Measurements from ENCODE around the gene LRRK1.
A peak's percentile ranks its signal among the peaks of the same experiment; 100 is the strongest.

The LRRK1 gene

GRCh38 chr15:100985401-100985800, 66.2 kb downstream of the LRRK1 start:
- H3K4me3 ChIP-seq (ENCODE audit: low read length in 2 of 2), result no peak overlapping the region
- H3K23ac ChIP-seq (ENCODE audit: low read depth, low read length, poor library complexity), result no peak overlapping the region
- H3K79me1 ChIP-seq (ENCODE audit: low read depth, low read length), result no peaks in the 10 kb centered on the region
- no CpG with 5 or more reads among the region's 4 CpGs for WGBS, 2 donors (ENCODE audit: extremely low coverage in 2 of 2, insufficient read length in 2 of 2, insufficient replicate concordance in 1 of 2)
- H3K4me1 ChIP-seq (ENCODE audit: control insufficient read depth in 2 of 2, insufficient read depth in 1 of 2, low read depth in 1 of 2, low read length in 2 of 2), result peaks cover 0 to 8% of the 10 kb centered on the region in 2 donors
- no peak overlapping the region for H3K18ac ChIP-seq (ENCODE audit: low read length)
- no peaks in the 10 kb centered on the region for H3K9me3 ChIP-seq (replicated peaks in 1 of 2; ENCODE audit: control insufficient read depth in 2 of 2, insufficient read depth in 1 of 2, low read depth in 1 of 2, low read length in 2 of 2)
- peaks cover 0 to 7% (median 0%) of the 10 kb centered on the region in 3 experiments for H3K27me3 ChIP-seq (ENCODE audit: control insufficient read depth in 3 of 3, insufficient read depth in 3 of 3, low read depth in 1 of 3, low read length in 3 of 3)
- no peak overlapping the region for H2BK15ac ChIP-seq (ENCODE audit: low read length)
- H2BK5ac ChIP-seq (ENCODE audit: low read length), result no peak overlapping the region
- no peak overlapping the region for H2BK12ac ChIP-seq (ENCODE audit: low read length)
- H2AFZ ChIP-seq (ENCODE audit: low read length), result no peak overlapping the region
- no peaks in the 10 kb centered on the region for H3K36me3 ChIP-seq (replicated peaks in 1 of 2; ENCODE audit: control insufficient read depth in 2 of 2, insufficient read depth in 2 of 2, low read length in 2 of 2)
- no peak overlapping the region for H3K4ac ChIP-seq (ENCODE audit: low read length)
- H3K14ac ChIP-seq (ENCODE audit: low read length), result peak overlapping the region; percentile 27
- no peak overlapping the region for H4K91ac ChIP-seq (ENCODE audit: low read depth, low read length, poor library complexity)
- H2AK5ac ChIP-seq (ENCODE audit: low read depth, low read length), result no peak overlapping the region
- no peak overlapping the region for H2BK120ac ChIP-seq (ENCODE audit: low read depth, low read length)
- no peak for DNase-seq (ENCODE audit: low spot score)
- no peak overlapping the region for H3K4me2 ChIP-seq (ENCODE audit: insufficient read depth, low read length, poor library complexity, severe bottlenecking)
- no peak overlapping the region for H3K9ac ChIP-seq (ENCODE audit: low read depth, low read length, poor library complexity)
- no peak overlapping the region for H3K27ac ChIP-seq (replicated peaks; ENCODE audit: low read length)
- no peak overlapping the region for H4K8ac ChIP-seq (ENCODE audit: low read depth, low read length)

DNA sequence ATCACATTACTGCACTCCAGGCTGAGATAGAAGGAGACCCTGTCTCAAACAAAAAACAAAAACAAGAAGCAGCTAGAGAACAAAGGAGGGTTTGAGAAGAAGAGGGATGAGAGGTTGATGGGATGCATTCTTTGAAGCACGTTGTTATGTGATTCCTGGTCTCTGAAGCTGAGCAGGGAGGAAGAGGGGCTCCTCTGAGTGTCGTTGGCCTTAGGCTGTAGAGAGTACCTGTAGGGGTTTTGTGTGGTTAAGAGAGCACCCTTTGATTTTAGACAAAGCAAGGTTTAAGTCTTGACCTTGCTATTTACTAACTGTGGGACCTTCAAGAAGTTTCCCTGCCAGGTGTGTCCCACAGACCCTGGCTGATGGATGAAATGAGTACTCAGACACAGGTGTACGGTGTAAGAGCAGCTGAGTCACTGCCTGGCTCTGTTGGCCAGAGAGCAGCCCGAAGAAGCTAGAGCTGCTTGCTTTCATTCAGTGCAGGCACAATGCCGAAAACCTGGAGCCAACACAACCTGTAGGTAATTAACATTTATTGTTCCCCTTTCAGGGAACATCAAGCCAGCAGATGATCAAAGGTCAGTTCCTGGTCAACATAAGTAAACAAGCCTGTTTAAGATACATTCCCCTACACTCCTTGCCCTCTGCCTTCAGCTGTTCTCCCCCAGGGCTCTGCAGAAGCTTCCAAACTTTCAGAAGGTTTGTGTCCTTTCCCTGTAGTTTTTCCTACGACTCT, 67.2 kb downstream of the LRRK1 start:
- H4K8ac ChIP-seq (ENCODE audit: low read depth, low read length), result no peak overlapping the region

GRCh38 chr15:100987143-100987542, 68.0 kb downstream of the LRRK1 start:
- DNase-seq (ENCODE audit: low spot score), result no peak
- Histone ChIP-seq H3K4ac (ENCODE audit: low read length) (no peak overlapping the region), H3K79me1 (ENCODE audit: low read depth, low read length) (no peaks in the 10 kb centered on the region), H3K27ac (replicated peaks; ENCODE audit: low read length) (no peak overlapping the region), H2BK12ac (ENCODE audit: low read length) (no peak overlapping the region), H2AK5ac (ENCODE audit: low read depth, low read length) (no peak overlapping the region), H3K27me3 (ENCODE audit: control insufficient read depth in 3 of 3, insufficient read depth in 3 of 3, low read depth in 1 of 3, low read length in 3 of 3) (peaks cover 0 to 14% (median 0%) of the 10 kb centered on the region in 3 experiments), H3K9me3 (replicated peaks in 1 of 2; ENCODE audit: control insufficient read depth in 2 of 2, insufficient read depth in 1 of 2, low read depth in 1 of 2, low read length in 2 of 2) (no peaks in the 10 kb centered on the region), H3K14ac (ENCODE audit: low read length) (no peak overlapping the region), H3K36me3 (replicated peaks in 1 of 2; ENCODE audit: control insufficient read depth in 2 of 2, insufficient read depth in 2 of 2, low read length in 2 of 2) (no peaks in the 10 kb centered on the region), H3K4me1 (ENCODE audit: control insufficient read depth in 2 of 2, insufficient read depth in 1 of 2, low read depth in 1 of 2, low read length in 2 of 2) (peaks cover 0 to 8% of the 10 kb centered on the region in 2 donors), H2BK15ac (ENCODE audit: low read length) (no peak overlapping the region), H2BK5ac (ENCODE audit: low read length) (no peak overlapping the region), H3K9ac (ENCODE audit: low read depth, low read length, poor library complexity) (no peak overlapping the region), H2AFZ (ENCODE audit: low read length) (no peak overlapping the region), H2BK120ac (ENCODE audit: low read depth, low read length) (no peak overlapping the region), H3K23ac (ENCODE audit: low read depth, low read length, poor library complexity) (no peak overlapping the region), H4K8ac (ENCODE audit: low read depth, low read length) (no peak overlapping the region), H4K91ac (ENCODE audit: low read depth, low read length, poor library complexity) (no peak overlapping the region), H3K4me3 (ENCODE audit: low read length in 2 of 2) (no peak overlapping the region), H3K18ac (ENCODE audit: low read length) (no peak overlapping the region), H3K4me2 (ENCODE audit: insufficient read depth, low read length, poor library complexity, severe bottlenecking) (no peak overlapping the region)
- no CpG with 5 or more reads among the region's 4 CpGs for WGBS, 2 donors (ENCODE audit: extremely low coverage in 2 of 2, insufficient read length in 2 of 2, insufficient replicate concordance in 1 of 2)

More for the DNA sequence above, 67.2 kb downstream of the LRRK1 start:
- no peak overlapping the region for H3K4me3 ChIP-seq (ENCODE audit: low read length in 2 of 2)
- H3K36me3 ChIP-seq (replicated peaks in 1 of 2; ENCODE audit: control insufficient read depth in 2 of 2, insufficient read depth in 2 of 2, low read length in 2 of 2), result no peaks in the 10 kb centered on the region
- no peak overlapping the region for H2BK5ac ChIP-seq (ENCODE audit: low read length)
- H2BK12ac ChIP-seq (ENCODE audit: low read length), result no peak overlapping the region
- DNase-seq (ENCODE audit: low spot score), result no peak
- peaks cover 0 to 12% (median 0%) of the 10 kb centered on the region in 3 experiments for H3K27me3 ChIP-seq (ENCODE audit: control insufficient read depth in 3 of 3, insufficient read depth in 3 of 3, low read depth in 1 of 3, low read length in 3 of 3)
- H3K4me1 ChIP-seq (ENCODE audit: control insufficient read depth in 2 of 2, insufficient read depth in 1 of 2, low read depth in 1 of 2, low read length in 2 of 2), result peaks cover 0 to 8% of the 10 kb centered on the region in 2 donors
- H2BK120ac ChIP-seq (ENCODE audit: low read depth, low read length), result no peak overlapping the region
- H3K79me1 ChIP-seq (ENCODE audit: low read depth, low read length), result no peaks in the 10 kb centered on the region
- H3K27ac ChIP-seq (replicated peaks; ENCODE audit: low read length), result no peak overlapping the region
- H3K9ac ChIP-seq (ENCODE audit: low read depth, low read length, poor library complexity), result no peak overlapping the region
- no peak overlapping the region for H3K4ac ChIP-seq (ENCODE audit: low read length)
- no peak overlapping the region for H3K18ac ChIP-seq (ENCODE audit: low read length)
- no CpG with 5 or more reads among the region's 6 CpGs for WGBS, 2 donors (ENCODE audit: extremely low coverage in 2 of 2, insufficient read length in 2 of 2, insufficient replicate concordance in 1 of 2)
- no peak overlapping the region for H2AFZ ChIP-seq (ENCODE audit: low read length)
- no peak overlapping the region for H4K91ac ChIP-seq (ENCODE audit: low read depth, low read length, poor library complexity)
- no peak overlapping the region for H3K23ac ChIP-seq (ENCODE audit: low read depth, low read length, poor library complexity)
- no peak overlapping the region for H3K14ac ChIP-seq (ENCODE audit: low read length)
- H2AK5ac ChIP-seq (ENCODE audit: low read depth, low read length), result no peak overlapping the region
- no peak overlapping the region for H3K4me2 ChIP-seq (ENCODE audit: insufficient read depth, low read length, poor library complexity, severe bottlenecking)
- no peaks in the 10 kb centered on the region for H3K9me3 ChIP-seq (replicated peaks in 1 of 2; ENCODE audit: control insufficient read depth in 2 of 2, insufficient read depth in 1 of 2, low read depth in 1 of 2, low read length in 2 of 2)
- no peak overlapping the region for H2BK15ac ChIP-seq (ENCODE audit: low read length)

DNA sequence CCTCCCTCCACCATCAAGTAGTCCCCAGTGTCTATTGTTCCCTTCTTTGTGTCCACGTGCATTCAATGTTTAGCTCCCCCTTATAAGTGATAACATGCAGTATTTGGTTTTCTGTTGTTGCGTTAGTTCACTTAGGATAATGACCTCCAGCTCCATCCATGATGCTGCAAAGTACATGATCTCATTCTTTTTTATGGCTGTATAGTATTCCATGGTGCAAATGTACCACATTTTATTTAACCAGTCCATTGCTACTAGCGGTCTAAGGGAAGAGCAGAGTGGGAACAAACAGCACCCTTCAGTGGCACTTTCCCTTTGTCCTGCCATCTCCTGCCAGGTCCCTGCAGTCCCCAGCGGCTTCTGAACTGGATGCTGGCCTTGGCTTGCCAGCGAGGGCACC, 69.1 kb downstream of the LRRK1 start:
- H4K91ac ChIP-seq (ENCODE audit: low read depth, low read length, poor library complexity), result no peak overlapping the region
- WGBS, 2 donors (ENCODE audit: extremely low coverage in 2 of 2, insufficient read length in 2 of 2, insufficient replicate concordance in 1 of 2), result no CpG with 5 or more reads among the region's 5 CpGs
- H2AFZ ChIP-seq (ENCODE audit: low read length), result no peak overlapping the region
- H3K18ac ChIP-seq (ENCODE audit: low read length), result no peak overlapping the region
- no peaks in the 10 kb centered on the region for H3K9me3 ChIP-seq (replicated peaks in 1 of 2; ENCODE audit: control insufficient read depth in 2 of 2, insufficient read depth in 1 of 2, low read depth in 1 of 2, low read length in 2 of 2)
- H4K8ac ChIP-seq (ENCODE audit: low read depth, low read length), result no peak overlapping the region
- H2BK5ac ChIP-seq (ENCODE audit: low read length), result no peak overlapping the region
- H2AK5ac ChIP-seq (ENCODE audit: low read depth, low read length), result no peak overlapping the region
- H2BK120ac ChIP-seq (ENCODE audit: low read depth, low read length), result no peak overlapping the region
- no peak overlapping the region for H3K4me3 ChIP-seq (ENCODE audit: low read length in 2 of 2)
- H2BK15ac ChIP-seq (ENCODE audit: low read length), result no peak overlapping the region
- no peak for DNase-seq (ENCODE audit: low spot score)
- no peak overlapping the region for H3K9ac ChIP-seq (ENCODE audit: low read depth, low read length, poor library complexity)
- H3K4me1 ChIP-seq (ENCODE audit: control insufficient read depth in 2 of 2, insufficient read depth in 1 of 2, low read depth in 1 of 2, low read length in 2 of 2), result peaks cover 0 to 8% of the 10 kb centered on the region in 2 donors
- H3K23ac ChIP-seq (ENCODE audit: low read depth, low read length, poor library complexity), result no peak overlapping the region
- H3K14ac ChIP-seq (ENCODE audit: low read length), result no peak overlapping the region
- no peaks in the 10 kb centered on the region for H3K79me1 ChIP-seq (ENCODE audit: low read depth, low read length)
- no peak overlapping the region for H2BK12ac ChIP-seq (ENCODE audit: low read length)
- H3K36me3 ChIP-seq (replicated peaks in 1 of 2; ENCODE audit: control insufficient read depth in 2 of 2, insufficient read depth in 2 of 2, low read length in 2 of 2), result no peaks in the 10 kb centered on the region
- no peak overlapping the region for H3K4ac ChIP-seq (ENCODE audit: low read length)
- peaks cover 0 to 17% (median 0%) of the 10 kb centered on the region in 3 experiments for H3K27me3 ChIP-seq (ENCODE audit: control insufficient read depth in 3 of 3, insufficient read depth in 3 of 3, low read depth in 1 of 3, low read length in 3 of 3)
- H3K27ac ChIP-seq (replicated peaks; ENCODE audit: low read length), result no peak overlapping the region
- H3K4me2 ChIP-seq (ENCODE audit: insufficient read depth, low read length, poor library complexity, severe bottlenecking), result no peak overlapping the region

All from neuronal stem cell (in vitro differentiated cells).